ENCODE results near the gene SV2A. TPM values are rescaled to one million over a fixed set of nuclear protein-coding genes. Genes with fewer than 3 reads are reported as not detected.

Gene SV2A
- total and polyA plus RNA-seq, 4 donors: 0.13 to 0.51 (median 0.24) TPM

GRCh38 chr1:149949911-149950310 lies 32.3 kb upstream of the SV2A start:
- TF ChIP-seq FOXA1 (IDR thresholded peaks at IDR 0.05) (no peak), ATF3 (IDR thresholded peaks at IDR 0.05) (no peak), EGR1 (IDR thresholded peaks at IDR 0.05; ENCODE audit: low read depth in 2 of 2) (no peak), CTCF (IDR thresholded peaks at IDR 0.05; ENCODE audit: low read depth, low read length, missing input control) (no peak), JUND (IDR thresholded peaks at IDR 0.05) (no peak), REST (IDR thresholded peaks at IDR 0.05) (no peak), HNF4G (IDR thresholded peaks at IDR 0.05) (no peak), ZBTB33 (IDR thresholded peaks at IDR 0.05) (no peak), RAD21 (IDR thresholded peaks at IDR 0.05) (no peak), FOXA2 (IDR thresholded peaks at IDR 0.05) (no peak)
- H3K4me1 ChIP-seq (ENCODE audit: control insufficient read depth in 4 of 4, insufficient read depth in 4 of 4, low read length in 3 of 4): no peaks in the 10 kb centered on the region
- no peak for DNase-seq (ENCODE audit: low spot score)
- 87% methylated on average over 6 of the region's 6 CpGs for WGBS
- no peak overlapping the region for H3K4me3 ChIP-seq (ENCODE audit: low read depth in 1 of 3, low read length in 3 of 3)
- H3K9me3 ChIP-seq (ENCODE audit: control insufficient read depth in 4 of 4, low read length in 3 of 4): no peaks in the 10 kb centered on the region
- H3K9ac ChIP-seq (ENCODE audit: low read depth in 1 of 2, low read length in 2 of 2): no peak overlapping the region
- H3K27me3 ChIP-seq (ENCODE audit: control insufficient read depth in 4 of 4, insufficient read depth in 4 of 4, low read length in 3 of 4): no peaks in the 10 kb centered on the region
- H3K27ac ChIP-seq (ENCODE audit: low read depth in 1 of 2, low read length in 2 of 2): no peak overlapping the region
- peaks cover 7 to 36% (median 28%) of the 10 kb centered on the region in 4 donors for H3K36me3 ChIP-seq (ENCODE audit: control insufficient read depth in 4 of 4, insufficient read depth in 3 of 4, low read depth in 1 of 4, low read length in 3 of 4)

GRCh38 chr1:149945206-149945605 lies 27.6 kb upstream of the SV2A start:
- no peaks in the 10 kb centered on the region for H3K4me1 ChIP-seq (ENCODE audit: control insufficient read depth in 4 of 4, insufficient read depth in 4 of 4, low read length in 3 of 4)
- no peak for TF ChIP-seq REST (IDR thresholded peaks at IDR 0.05)
- TF ChIP-seq NR2F2 (IDR thresholded peaks at IDR 0.05): no peak
- no peak for TF ChIP-seq HNF4A (conservative IDR thresholded peaks at IDR 0.05)
- TF ChIP-seq FOXA2 (IDR thresholded peaks at IDR 0.05): no peak
- TF ChIP-seq ATF3 (IDR thresholded peaks at IDR 0.05): no peak
- TF ChIP-seq GABPA (IDR thresholded peaks at IDR 0.05 in 1 of 2, conservative IDR thresholded peaks at IDR 0.05 in 1 of 2): no peak
- no peak for TF ChIP-seq MAX (IDR thresholded peaks at IDR 0.05)
- no peak for TF ChIP-seq ZBTB33 (IDR thresholded peaks at IDR 0.05)
- TF ChIP-seq RAD21 (IDR thresholded peaks at IDR 0.05): no peak
- TF ChIP-seq HNF4G (IDR thresholded peaks at IDR 0.05): no peak
- no peak overlapping the region for H3K9ac ChIP-seq (ENCODE audit: low read depth in 1 of 2, low read length in 2 of 2)
- H3K36me3 ChIP-seq (ENCODE audit: control insufficient read depth in 4 of 4, insufficient read depth in 3 of 4, low read depth in 1 of 4, low read length in 3 of 4): peaks cover 12 to 49% (median 33%) of the 10 kb centered on the region in 4 donors
- WGBS: 97% methylated on average over 4 of the region's 4 CpGs
- H3K27ac ChIP-seq (ENCODE audit: low read depth in 1 of 2, low read length in 2 of 2): no peak overlapping the region
- no peak for DNase-seq (ENCODE audit: low spot score)
- H3K4me3 ChIP-seq (ENCODE audit: low read depth in 1 of 3, low read length in 3 of 3): no peak overlapping the region
- no peaks in the 10 kb centered on the region for H3K27me3 ChIP-seq (ENCODE audit: control insufficient read depth in 4 of 4, insufficient read depth in 4 of 4, low read length in 3 of 4)
- no peaks in the 10 kb centered on the region for H3K9me3 ChIP-seq (ENCODE audit: control insufficient read depth in 4 of 4, low read length in 3 of 4)

Data from liver (tissue), 9 donors.